Measurements from ENCODE around the gene INS. TPM values are rescaled to one million over a fixed set of nuclear protein-coding genes. Genes with fewer than 3 reads are reported as not detected.

Gene INS
- total RNA-seq, 6 donors from 2014 or later = 0.67 TPM; not detected in 5

DNA sequence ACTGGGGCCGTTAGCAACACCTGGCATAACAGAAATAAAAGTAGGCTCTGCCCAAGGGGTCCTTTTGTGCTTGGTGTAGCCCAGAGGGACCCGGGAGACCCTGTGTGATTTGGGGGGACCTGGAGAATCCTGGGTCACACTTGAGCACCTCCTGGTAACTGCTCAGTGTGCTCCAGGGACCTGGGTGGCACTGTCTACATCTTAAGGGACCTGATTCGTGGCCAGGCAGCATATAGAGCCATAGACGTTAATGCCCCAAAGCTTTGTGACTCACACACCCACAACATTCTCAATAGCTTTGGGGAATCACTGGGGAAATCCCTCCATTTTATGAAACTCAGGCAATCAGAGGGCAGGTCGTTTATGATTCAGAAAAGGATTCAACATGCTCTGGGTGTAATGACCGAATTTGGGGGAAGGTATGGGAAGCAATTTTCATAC, 18.2 kb downstream of the INS start:
- DNase-seq = no peak
- Histone ChIP-seq H3K9me3 (no peaks in the 10 kb centered on the region), H3K4me1 (peaks cover 25 to 46% (median 32%) of the 10 kb centered on the region in 4 donors), H3K27ac (no peak overlapping the region), H3K27me3 (peaks cover 3 to 76% (median 57%) of the 10 kb centered on the region in 4 donors), H3K4me3 (no peak overlapping the region), H3K36me3 (no peaks in the 10 kb centered on the region)
- WGBS, 2 donors = 12 to 14% methylated on average over 6 of the region's 6 CpGs
- no peak for TF ChIP-seq CTCF (IDR thresholded peaks at IDR 0.05)
- no peak for TF ChIP-seq EP300 (IDR thresholded peaks at IDR 0.05)
- TF ChIP-seq POLR2AphosphoS5 (IDR thresholded peaks at IDR 0.05) = no peak
- no peak for TF ChIP-seq POLR2A (IDR thresholded peaks at IDR 0.05)
- ATAC-seq (ENCODE audit: low FRiP score in 2 of 2) = no peak

DNA sequence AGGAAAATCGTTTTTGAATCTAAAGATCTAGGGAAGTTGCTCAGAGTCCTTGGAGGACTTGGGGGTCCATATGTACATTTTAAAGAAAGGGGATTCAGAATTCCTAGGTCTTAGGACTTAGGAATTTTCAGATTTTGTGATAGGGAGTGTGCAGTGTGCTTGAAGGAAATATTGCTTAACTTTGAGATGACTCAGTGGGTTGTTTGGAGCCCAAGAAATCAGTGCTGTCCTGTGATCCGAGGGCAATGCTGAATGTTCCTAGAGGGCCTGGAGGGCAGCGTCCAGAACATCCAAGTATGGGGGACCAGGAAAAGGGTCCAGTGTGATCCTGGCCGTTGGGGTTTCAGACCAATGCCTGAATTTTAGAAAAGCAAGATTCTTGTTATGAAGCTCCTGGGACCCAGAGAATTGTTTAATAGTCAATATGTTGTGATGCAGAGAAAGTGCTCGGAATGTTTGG, 18.7 kb downstream of the INS start:
- TF ChIP-seq POLR2A (IDR thresholded peaks at IDR 0.05) = no peak
- no peak for TF ChIP-seq EP300 (IDR thresholded peaks at IDR 0.05)
- TF ChIP-seq CTCF (IDR thresholded peaks at IDR 0.05) = no peak
- no peak for TF ChIP-seq POLR2AphosphoS5 (IDR thresholded peaks at IDR 0.05)
- ATAC-seq (ENCODE audit: low FRiP score in 2 of 2) = no peak
- WGBS, 2 donors = 20 to 31% methylated on average over 5 of the region's 5 CpGs
- no peak overlapping the region for H3K27ac ChIP-seq
- no peaks in the 10 kb centered on the region for H3K36me3 ChIP-seq
- H3K27me3 ChIP-seq = peaks cover 3 to 77% (median 60%) of the 10 kb centered on the region in 4 donors
- no peak overlapping the region for H3K4me3 ChIP-seq
- peaks cover 29 to 50% (median 36%) of the 10 kb centered on the region in 4 donors for H3K4me1 ChIP-seq
- DNase-seq = no peak
- H3K9me3 ChIP-seq = no peaks in the 10 kb centered on the region

DNA sequence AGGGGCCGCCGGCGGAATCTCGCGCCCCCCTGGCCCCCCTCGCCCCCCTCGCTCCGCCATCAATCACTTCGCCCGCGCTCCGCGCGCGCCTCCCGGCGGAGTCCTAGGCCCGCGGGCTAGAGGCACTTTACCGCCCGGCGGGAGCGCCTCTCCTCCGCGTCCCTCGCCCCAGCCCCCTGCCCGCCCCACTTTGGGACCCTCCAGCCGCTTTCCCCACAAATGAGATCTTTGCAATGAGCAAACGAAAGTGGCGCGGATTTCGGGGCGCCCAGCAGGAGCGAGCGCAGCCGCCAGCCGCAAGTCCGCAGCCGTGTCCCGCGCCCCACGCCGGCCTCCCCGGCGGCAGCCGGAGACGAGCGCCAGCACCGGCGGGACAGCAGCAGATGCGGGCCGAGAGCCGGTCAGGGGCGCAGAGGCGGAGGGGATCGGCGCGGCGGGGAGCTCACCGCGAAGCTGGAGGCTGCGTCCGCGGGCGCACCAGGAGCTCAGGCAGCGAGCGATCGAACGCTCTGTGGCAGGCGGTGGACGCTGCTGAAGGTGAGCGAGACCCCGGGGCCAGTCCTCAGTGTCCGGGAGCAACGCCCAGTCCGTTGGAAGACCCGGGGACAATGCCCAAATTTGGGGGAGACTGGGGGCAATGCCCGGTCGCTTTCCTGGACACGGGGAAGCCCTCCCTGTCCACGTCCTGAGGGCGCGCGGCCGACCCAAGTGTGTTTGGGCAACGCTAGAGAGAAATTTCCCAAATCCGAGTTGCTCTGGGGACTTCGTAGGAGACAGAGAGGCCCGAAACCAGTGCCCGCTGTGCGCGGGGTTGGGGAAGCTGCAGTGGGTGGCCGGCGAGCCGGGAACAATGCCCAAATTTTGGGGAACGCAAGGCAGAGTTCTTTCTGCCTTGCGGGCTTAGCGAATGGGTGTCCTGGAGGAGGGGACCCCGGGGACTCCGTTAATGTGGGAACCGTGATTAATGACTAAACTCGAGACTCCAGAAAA, 20.3 kb downstream of the INS start:
- no peak overlapping the region for H3K4me3 ChIP-seq
- ATAC-seq (ENCODE audit: low FRiP score in 2 of 2) (no peak), DNase-seq (peak in 1 of 2 donors; percentile 77)
- H3K36me3 ChIP-seq = no peaks in the 10 kb centered on the region
- no peak overlapping the region for H3K27ac ChIP-seq
- no peaks in the 10 kb centered on the region for H3K9me3 ChIP-seq
- peaks cover 3 to 75% (median 59%) of the 10 kb centered on the region in 4 donors for H3K27me3 ChIP-seq
- TF ChIP-seq POLR2A (IDR thresholded peaks at IDR 0.05) (no peak), POLR2AphosphoS5 (IDR thresholded peaks at IDR 0.05) (no peak), CTCF (IDR thresholded peaks at IDR 0.05) (no peak), EP300 (IDR thresholded peaks at IDR 0.05) (no peak)
- WGBS, 2 donors = 8 to 19% methylated on average over 8 to 57 of the region's 102 CpGs
- peaks cover 33 to 57% (median 41%) of the 10 kb centered on the region in 4 donors for H3K4me1 ChIP-seq

GRCh38 chr11:2139621-2140337, 21.2 kb downstream of the INS start:
- Histone ChIP-seq H3K4me1 (peaks cover 33 to 57% (median 41%) of the 10 kb centered on the region in 4 donors), H3K27ac (no peak overlapping the region), H3K27me3 (peaks cover 3 to 67% (median 55%) of the 10 kb centered on the region in 4 donors), H3K9me3 (no peaks in the 10 kb centered on the region), H3K4me3 (no peak overlapping the region), H3K36me3 (no peaks in the 10 kb centered on the region)
- TF ChIP-seq POLR2AphosphoS5 (IDR thresholded peaks at IDR 0.05) (no peak), CTCF (IDR thresholded peaks at IDR 0.05) (no peak), EP300 (IDR thresholded peaks at IDR 0.05) (no peak), POLR2A (IDR thresholded peaks at IDR 0.05) (no peak)
- no peak for ATAC-seq (ENCODE audit: low FRiP score in 2 of 2)
- 0 to 3% methylated on average over 11 to 33 of the region's 57 CpGs for WGBS, 2 donors
- peak in 1 of 2 donors; percentile 81 for DNase-seq

Data from upper lobe of left lung (tissue), 6 donors.